ENCODE measurements around the gene ATP13A3.

ATP13A3 gene

GRCh38 chr3:194446172-194446571, 40.6 kb downstream of the ATP13A3 start:
- DNase-seq: no peak

DNA sequence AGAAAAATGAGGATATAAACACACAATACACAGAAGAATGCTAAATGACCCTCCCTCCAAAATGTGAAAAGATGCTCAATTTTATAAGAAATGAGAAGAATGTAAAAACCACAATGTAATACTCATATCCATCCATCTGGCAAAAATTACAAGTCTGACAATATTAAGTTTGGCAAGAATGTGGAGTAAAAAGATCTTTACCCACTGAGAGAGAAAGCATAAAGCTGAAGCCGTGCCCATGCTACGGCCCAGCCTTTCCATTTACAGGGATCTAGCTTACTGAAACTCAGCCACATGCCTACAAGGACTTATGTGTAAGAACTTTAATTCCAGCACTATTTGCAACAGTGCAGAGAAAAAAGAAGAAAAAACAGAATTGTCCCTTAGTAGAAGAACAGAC, 42.9 kb downstream of the ATP13A3 start:
- no peak for DNase-seq

- DNase-seq: no peak
Observed at GRCh38 chr3:194440756-194441155, 46.0 kb downstream of the ATP13A3 start.

GRCh38 chr3:194439881-194440550, 46.8 kb downstream of the ATP13A3 start:
- DNase-seq: no peak

DNA sequence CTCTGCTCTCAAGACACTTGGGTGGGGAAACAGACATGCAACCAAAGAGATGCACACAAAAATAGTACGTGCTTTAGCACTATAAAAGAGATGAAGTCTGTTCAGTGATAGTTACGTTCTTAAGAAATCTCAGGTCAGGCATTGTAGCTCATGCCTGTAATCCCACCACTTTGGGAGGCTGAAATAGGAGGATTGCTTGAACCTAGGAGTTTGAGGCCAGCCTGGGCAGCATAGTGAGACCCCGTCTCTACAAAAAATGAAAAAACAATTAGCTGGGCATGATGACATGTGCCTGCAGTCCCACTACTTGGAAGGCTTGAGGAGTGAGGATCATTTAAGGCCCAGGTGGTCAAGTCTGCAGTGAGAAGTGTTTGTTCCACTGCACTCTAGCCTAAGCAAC, 52.3 kb downstream of the ATP13A3 start:
- DNase-seq: no peak

- DNase-seq: no peak
Observed at GRCh38 chr3:194431554-194431953, 55.2 kb downstream of the ATP13A3 start.

DNA sequence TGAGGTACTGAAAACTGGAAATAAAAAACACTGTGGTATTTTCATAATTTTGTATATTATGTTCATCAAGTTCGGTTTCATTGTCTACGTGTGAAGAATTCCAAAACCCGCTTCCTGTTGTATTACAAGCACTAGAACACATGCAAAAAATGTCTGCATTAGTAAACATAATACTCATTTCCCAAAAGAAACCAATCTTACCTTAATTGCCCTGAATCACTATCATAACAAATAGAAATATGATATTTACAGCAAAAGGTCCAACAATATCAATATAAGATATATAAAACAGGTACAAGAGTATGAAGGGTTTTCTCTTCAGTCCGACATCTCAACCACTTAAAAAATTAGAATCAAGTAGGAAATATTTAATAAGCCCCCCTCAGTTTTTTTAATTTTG, 61.4 kb downstream of the ATP13A3 start:
- DNase-seq: no peak

DNA sequence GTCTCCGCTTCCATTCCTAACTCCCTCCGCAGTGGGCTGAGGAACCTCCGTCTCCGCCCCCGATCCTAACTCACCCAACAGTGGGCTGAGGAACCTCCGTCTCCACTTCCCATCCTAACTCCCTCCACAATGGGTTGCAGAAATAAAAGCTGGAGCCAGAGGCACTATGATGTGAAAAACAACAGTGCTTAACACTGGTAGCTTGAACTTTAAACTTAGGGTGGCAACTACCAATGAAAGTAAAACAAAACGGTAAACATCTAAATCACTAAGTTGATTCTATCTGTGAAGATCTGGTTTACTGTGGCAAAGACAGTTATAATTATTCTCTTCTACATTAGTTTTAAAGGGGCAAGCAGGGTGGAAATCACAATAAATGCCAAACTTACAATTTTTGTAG, 61.8 kb downstream of the ATP13A3 start:
- DNase-seq: no peak

GRCh38 chr3:194424373-194424772, 62.4 kb downstream of the ATP13A3 start:
- no peak for DNase-seq

- DNase-seq: no peak
Observed at GRCh38 chr3:194423317-194423716, 63.5 kb downstream of the ATP13A3 start.

- DNase-seq: no peak
Observed at GRCh38 chr3:194422188-194422587, 64.6 kb downstream of the ATP13A3 start.

GRCh38 chr3:194418671-194419070, 68.1 kb downstream of the ATP13A3 start:
- no peak for DNase-seq

GRCh38 chr3:194407423-194407822, 79.4 kb downstream of the ATP13A3 start:
- no peak for DNase-seq

DNA sequence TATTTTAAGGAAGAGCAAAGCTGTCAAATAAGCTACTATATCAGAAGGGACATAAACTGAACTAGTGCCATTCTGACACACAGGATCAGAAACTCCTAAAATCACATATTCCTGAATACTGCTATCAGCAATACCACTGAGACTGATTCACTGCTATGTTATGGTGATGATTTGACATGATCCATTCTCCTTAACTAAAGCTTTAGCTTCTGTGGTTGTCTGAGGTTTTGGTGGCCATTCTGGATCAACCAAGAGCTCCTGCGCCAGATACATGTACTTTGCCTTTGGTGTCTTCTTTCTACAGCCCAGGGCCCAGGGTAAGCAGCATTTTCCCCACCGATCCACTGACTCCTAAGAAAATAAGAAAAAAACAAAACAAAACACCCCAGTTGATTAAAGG, 81.0 kb downstream of the ATP13A3 start:
- DNase-seq: no peak

- DNase-seq: peak in 3 of 56 donors; percentile 39 to 61 (median 47)
Observed at GRCh38 chr3:194404365-194405140, 82.2 kb downstream of the ATP13A3 start.

- peak in 2 of 56 donors; percentile 11 to 24 for DNase-seq
Observed at GRCh38 chr3:194401868-194402329, 84.9 kb downstream of the ATP13A3 start.

DNA sequence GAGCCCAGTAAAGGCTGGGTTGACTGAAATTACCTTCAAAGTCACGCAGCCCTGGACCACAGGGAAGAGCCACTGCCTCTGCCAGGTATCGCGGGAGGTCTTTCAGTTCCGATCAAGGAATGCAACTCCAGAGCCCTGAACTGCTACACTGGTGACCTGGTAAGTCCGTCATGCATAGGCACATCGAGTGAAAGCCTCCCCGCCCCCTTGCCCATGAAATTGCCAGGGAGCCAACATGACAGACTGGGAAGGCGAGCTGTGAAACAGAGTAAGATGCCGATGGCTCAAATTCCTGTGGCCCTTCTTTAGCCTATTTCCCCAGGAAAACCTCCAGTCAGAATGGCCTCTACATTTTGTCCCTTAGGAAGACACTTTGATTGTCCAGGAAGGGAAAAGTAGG, 85.5 kb downstream of the ATP13A3 start:
- DNase-seq: no peak

- DNase-seq: no peak
Observed at GRCh38 chr3:194399874-194400411, 86.9 kb downstream of the ATP13A3 start.

DNA sequence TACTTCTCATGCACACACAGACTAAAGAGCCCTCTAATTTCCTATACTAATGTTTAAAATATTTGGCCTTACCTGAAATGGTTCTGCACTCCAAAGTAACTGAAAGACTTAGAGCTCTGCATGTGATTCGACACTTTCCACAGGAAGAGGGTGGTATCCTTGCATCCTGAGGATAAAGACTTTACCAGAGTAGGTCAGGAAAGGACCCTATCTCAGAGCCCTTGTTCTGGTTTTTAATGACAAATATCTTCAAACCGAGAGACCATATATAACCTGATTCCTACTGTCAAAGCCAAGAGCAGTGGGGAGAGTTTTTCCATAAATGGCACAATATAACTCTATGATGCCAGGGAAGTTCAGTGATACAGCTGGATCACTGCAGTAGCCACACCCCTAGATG, 87.6 kb downstream of the ATP13A3 start, which contains the start of gene GP5:
Gene GP5, minus strand, starts transcription at position 101 of the 400 bp plus-strand sequence. CDS start 984 bp downstream, outside the sequence.
- no peak for DNase-seq

- DNase-seq: no peak
Observed at GRCh38 chr3:194397757-194398312, 89.0 kb downstream of the ATP13A3 start.

DNA sequence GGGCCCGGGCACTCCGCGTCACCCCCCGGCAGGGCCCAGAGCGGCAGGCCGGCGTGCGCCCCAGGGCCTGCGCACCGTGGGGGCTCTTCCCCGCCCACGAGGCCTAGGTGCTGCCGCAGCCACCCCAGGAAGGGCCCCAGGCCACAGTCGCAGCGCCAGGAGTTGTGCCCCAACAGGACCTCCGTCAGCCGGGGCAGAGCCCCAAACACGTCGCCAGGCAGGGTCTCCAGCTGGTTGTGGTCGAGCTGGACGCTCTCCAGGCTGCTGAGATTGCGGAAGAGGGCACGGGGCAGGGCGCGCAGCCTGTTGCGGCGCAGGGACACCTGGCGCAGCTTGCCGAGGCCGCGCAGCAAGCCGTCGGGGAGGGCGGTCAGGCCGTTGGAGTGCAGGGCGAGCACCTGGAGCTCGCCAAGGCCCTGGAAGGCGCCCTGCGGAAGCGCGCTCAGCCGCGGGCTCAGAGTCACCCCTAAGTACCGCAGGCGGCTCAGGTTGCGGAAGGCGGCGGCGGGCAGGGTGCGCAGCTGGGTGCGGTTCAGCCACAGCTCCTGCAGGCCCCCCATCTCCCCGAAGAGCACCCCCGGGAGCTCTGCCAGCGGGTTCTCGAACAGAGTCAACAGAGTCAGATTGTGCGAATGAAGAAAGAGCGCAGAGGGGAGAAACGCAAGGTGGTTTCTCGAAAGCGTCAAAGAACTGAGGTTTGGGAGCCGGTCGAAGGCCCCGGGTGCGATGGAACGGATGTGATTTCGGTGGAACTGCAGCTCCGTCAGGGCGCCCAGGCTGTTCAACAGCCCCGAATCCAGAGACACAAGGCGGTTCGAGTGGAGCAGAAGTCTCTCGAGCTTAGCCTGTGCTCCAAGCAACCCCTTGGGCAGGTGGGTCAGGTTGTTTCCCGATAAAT, 89.7 kb downstream of the ATP13A3 start:
- no peak for DNase-seq
